ENCODE measurements around the gene XPO6.

The XPO6 gene

DNA sequence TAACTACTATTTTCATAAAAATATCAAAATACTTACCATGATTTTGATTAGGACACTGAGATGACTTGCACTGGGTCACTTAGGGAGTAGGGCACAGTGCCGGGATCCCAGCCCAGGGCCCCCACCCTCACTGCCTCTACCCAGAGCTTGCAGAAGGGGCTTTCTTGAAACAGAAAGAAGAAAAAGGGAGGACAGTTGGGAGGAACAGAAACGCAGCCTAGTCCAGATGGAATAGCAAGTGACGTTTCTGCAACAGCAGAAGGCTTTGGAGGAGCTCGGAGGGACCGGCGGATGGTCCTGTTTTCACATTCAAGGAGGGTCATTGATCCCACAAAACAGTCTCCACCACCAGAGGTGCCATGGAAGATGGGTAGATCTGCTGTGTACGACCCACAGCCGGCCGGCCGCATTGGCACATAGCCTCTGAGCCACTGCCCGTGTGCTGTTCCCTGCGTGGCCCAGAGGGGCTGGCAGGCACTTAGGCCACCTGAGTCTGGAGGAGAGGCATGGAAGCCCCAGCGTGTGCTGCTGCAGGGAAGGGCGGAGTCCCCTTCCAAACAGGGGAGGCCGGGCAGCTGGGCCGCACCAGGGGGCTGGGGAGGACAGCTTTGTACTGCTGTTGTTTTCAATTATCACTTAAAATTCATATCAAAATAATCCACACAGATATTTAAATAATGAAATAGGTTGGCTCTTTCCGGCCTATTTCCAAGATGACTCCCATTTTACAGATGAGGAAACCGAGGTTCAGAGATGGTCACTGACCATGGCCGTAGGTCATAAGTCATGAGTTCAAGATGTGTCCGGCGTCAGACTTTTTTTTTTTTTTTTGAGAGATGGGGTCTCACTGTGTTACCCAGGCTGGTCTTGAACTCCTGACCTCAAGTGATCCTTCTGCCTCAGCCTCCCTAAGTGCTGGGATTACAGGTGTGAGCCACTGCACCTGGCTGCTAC is 125.3 kb downstream of the XPO6 start:
- Histone ChIP-seq H3K36me3 (ENCODE audit: insufficient read depth, low read length) (no peaks in the 10 kb centered on the region), H3K4me1 (ENCODE audit: insufficient read depth, low read length) (peaks cover 9% of the 10 kb centered on the region; the same call in 1 of the 2 replicates), H3K9me3 (ENCODE audit: control insufficient read depth, insufficient read depth, low read length) (no peaks in the 10 kb centered on the region), H3K9ac (ENCODE audit: low read depth, low read length) (no peak overlapping the region)

GRCh38 chr16:28085389-28086171 is 126.2 kb downstream of the XPO6 start:
- 0 out of 2 replicates have a peak, but pooled peaks cover 2% of the 10 kb centered on the region for H3K4me1 ChIP-seq (ENCODE audit: insufficient read depth, low read length)
- no peaks in the 10 kb centered on the region for H3K36me3 ChIP-seq (ENCODE audit: insufficient read depth, low read length)
- H3K9me3 ChIP-seq (ENCODE audit: control insufficient read depth, insufficient read depth, low read length), result no peaks in the 10 kb centered on the region
- no peak overlapping the region for H3K9ac ChIP-seq (ENCODE audit: low read depth, low read length)

DNA sequence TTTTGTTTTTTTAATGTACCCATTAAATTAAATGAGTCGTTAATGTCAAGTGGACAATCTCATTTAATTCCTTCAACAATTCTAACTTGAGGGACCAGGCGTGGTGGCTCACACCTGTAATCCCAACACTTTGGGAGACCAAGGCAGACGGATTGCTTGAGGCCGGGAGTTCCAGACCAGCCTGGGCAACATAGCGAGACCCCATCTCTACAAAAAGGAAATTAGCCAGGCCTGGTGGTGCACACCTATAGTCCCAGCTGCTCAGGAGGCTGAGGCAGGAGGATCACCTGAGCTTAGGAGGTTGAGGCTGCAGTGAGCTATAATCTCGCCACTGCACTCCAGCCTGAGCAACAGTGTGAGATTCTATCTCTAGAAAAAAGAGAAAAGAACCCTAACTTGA is 127.6 kb downstream of the XPO6 start:
- H3K9me3 ChIP-seq (ENCODE audit: control insufficient read depth, insufficient read depth, low read length), result no peaks in the 10 kb centered on the region
- no peaks in the 10 kb centered on the region for H3K36me3 ChIP-seq (ENCODE audit: insufficient read depth, low read length)
- no peak overlapping the region for H3K9ac ChIP-seq (ENCODE audit: low read depth, low read length)
- no peaks in the 10 kb centered on the region for H3K4me1 ChIP-seq (ENCODE audit: insufficient read depth, low read length)

DNA sequence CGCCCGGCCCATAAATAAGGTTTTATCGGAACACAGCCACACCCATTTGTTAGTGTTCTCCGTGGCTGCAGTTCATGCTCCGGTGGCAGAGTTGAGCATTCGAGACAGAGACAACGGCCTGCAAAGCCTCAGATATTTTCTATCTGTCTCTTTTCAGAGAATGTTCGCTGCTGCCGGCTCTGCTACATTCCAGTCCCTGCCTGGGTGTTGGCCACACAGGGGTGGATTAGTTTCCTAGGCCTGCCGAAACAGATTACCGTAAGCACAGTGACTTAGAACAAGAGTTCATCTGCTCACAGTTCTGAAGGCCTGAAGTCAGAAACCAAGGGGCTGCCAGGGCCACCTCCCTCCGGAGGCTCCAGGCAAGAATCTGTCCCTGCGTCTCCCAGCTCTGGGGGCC is 129.1 kb downstream of the XPO6 start:
- Histone ChIP-seq H3K9ac (ENCODE audit: low read depth, low read length) (no peak overlapping the region), H3K9me3 (ENCODE audit: control insufficient read depth, insufficient read depth, low read length) (no peaks in the 10 kb centered on the region), H3K36me3 (ENCODE audit: insufficient read depth, low read length) (no peaks in the 10 kb centered on the region), H3K4me1 (ENCODE audit: insufficient read depth, low read length) (no peaks in the 10 kb centered on the region)

GRCh38 chr16:28081391-28081968 is 130.3 kb downstream of the XPO6 start:
- H3K36me3 ChIP-seq (ENCODE audit: insufficient read depth, low read length), result no peaks in the 10 kb centered on the region
- H3K9ac ChIP-seq (ENCODE audit: low read depth, low read length), result no peak overlapping the region
- H3K9me3 ChIP-seq (ENCODE audit: control insufficient read depth, insufficient read depth, low read length), result no peaks in the 10 kb centered on the region
- H3K4me1 ChIP-seq (ENCODE audit: insufficient read depth, low read length), result no peaks in the 10 kb centered on the region

DNA sequence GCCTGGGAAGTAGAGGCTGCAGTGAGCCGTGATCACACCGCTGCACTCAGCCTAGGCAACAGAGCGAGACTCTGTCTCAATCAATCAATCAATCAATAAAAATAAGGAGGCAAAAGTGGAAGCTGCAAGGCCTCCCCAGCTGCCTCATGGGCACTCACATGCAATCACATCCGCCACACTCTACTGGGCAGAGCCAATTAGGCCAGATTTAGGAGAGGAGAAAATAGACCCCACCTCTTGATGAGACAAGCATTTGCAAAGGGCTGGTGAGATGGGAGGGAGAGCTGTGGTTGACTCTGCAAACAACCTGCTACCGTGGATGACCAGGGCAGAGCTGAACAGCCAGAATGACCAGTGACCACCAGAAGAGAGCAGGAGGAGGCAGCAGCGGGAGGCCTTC is 133.5 kb downstream of the XPO6 start:
- H3K36me3 ChIP-seq (ENCODE audit: insufficient read depth, low read length), result no peaks in the 10 kb centered on the region
- no peaks in the 10 kb centered on the region for H3K9me3 ChIP-seq (ENCODE audit: control insufficient read depth, insufficient read depth, low read length)
- no peak overlapping the region for H3K9ac ChIP-seq (ENCODE audit: low read depth, low read length)
- no peaks in the 10 kb centered on the region for H3K4me1 ChIP-seq (ENCODE audit: insufficient read depth, low read length)

- Histone ChIP-seq H3K9me3 (ENCODE audit: control insufficient read depth, insufficient read depth, low read length) (no peaks in the 10 kb centered on the region), H3K9ac (ENCODE audit: low read depth, low read length) (no peak overlapping the region), H3K4me1 (ENCODE audit: insufficient read depth, low read length) (0 out of 2 replicates have a peak, but pooled peaks cover under 1% of the 10 kb centered on the region), H3K36me3 (ENCODE audit: insufficient read depth, low read length) (no peaks in the 10 kb centered on the region)
Measured at GRCh38 chr16:28073836-28074235, 137.9 kb downstream of the XPO6 start.

DNA sequence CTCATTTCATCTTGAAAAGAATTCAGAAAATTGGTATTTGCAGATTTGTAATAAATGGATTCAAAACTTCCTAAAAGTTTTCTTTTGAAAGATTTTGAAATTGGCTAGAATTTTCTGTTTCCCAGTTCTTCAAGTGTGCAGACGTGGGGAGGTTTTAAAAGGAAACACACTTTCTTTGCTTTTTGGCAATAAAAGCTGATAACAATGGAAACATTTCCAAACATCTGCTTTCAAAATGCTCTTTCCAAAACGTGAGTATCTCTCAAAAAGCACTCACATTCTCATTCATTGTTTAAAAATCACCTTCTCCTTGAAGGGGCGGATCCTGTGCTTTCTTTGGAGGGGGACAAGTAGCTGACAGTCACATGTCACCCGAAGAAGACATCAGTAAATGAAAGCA is 139.7 kb downstream of the XPO6 start:
- Histone ChIP-seq H3K9me3 (ENCODE audit: control insufficient read depth, insufficient read depth, low read length) (no peaks in the 10 kb centered on the region), H3K36me3 (ENCODE audit: insufficient read depth, low read length) (no peaks in the 10 kb centered on the region), H3K4me1 (ENCODE audit: insufficient read depth, low read length) (peaks cover 5% of the 10 kb centered on the region; the same call in 1 of the 2 replicates), H3K9ac (ENCODE audit: low read depth, low read length) (no peak overlapping the region)

DNA sequence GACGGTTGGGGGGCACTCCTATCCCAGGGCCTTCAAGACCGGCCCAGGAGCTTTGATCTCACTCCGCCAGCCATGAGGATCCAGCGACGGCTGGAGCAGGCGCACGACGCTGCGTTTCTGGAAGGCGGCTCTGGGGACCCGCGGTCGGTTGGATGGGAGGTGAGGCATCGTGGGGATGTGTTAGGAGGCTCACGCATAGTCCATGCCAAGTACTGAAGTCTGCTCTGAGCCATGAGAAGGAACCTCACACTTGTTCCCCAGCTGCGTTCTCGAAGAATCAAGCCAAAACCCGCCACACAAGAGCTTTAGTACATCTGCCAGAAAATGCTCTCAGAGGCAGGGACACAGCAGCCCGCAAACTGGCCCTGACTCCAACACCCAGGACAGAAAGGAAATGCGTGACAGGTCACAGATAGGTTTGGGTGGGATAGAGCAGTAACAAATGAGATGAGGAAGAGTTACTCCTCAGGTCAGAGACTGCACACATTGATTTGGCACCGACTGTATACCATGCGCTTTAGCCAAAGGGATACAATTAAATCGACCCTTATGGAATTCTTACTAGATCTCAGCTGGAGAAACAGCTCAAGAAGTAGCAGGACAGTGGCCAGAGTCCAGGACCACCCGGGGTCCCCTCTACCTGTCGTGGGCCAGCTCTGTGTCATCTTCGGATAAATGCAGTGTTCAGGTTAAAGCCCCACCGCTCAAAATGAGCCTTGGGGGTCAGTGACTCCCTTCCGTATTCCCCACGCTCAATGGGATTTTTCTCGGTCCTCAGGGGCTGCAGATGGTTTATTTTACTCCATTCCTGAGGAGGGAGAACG is 141.6 kb downstream of the XPO6 start:
- Histone ChIP-seq H3K36me3 (ENCODE audit: insufficient read depth, low read length) (no peaks in the 10 kb centered on the region), H3K9ac (ENCODE audit: low read depth, low read length) (no peak overlapping the region), H3K4me1 (ENCODE audit: insufficient read depth, low read length) (peaks cover 5% of the 10 kb centered on the region; the same call in 1 of the 2 replicates), H3K9me3 (ENCODE audit: control insufficient read depth, insufficient read depth, low read length) (no peaks in the 10 kb centered on the region)

GRCh38 chr16:28068976-28069375 is 142.8 kb downstream of the XPO6 start:
- no peak overlapping the region for H3K9ac ChIP-seq (ENCODE audit: low read depth, low read length)
- no peaks in the 10 kb centered on the region for H3K9me3 ChIP-seq (ENCODE audit: control insufficient read depth, insufficient read depth, low read length)
- no peaks in the 10 kb centered on the region for H3K36me3 ChIP-seq (ENCODE audit: insufficient read depth, low read length)
- peaks cover 5% of the 10 kb centered on the region; the same call in 1 of the 2 replicates for H3K4me1 ChIP-seq (ENCODE audit: insufficient read depth, low read length)

DNA sequence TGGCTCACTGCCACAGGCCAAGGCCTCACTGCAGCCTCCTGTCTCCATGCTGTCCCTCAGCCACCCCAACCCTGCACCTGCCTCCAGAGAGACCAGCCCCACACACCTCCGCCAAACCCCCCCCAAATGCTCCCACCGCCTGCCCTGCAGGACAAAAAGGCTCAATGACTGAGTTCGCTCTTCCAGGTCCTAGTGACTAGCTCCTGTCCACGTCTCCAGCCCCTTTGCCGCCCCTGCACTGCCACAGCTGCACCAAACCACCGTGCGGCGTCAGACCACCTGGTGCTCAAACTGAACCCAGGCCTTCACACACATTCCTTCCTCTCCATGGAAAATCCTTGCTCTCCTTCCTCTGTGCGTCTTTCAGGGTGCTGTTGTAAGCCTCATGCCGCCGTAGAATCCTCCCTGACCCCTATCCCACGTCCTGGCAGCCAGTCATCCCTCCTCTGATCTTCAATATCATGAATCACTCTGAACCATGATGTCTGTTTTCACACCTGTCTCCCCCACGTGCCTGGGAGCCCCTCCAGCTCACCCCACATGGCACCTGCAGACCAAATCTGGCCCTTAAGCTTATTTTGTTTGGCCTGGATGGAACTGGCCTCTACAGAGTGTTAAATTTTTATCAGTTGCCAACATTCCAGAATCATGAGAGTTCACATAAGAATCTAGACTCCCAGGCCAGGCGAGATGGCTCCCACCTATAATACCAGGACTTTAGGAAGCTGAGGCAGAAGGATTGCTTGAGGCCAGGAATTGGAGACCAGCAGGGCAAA is 144.0 kb downstream of the XPO6 start:
- Histone ChIP-seq H3K4me1 (ENCODE audit: insufficient read depth, low read length) (peaks cover 5% of the 10 kb centered on the region; the same call in 1 of the 2 replicates), H3K9me3 (ENCODE audit: control insufficient read depth, insufficient read depth, low read length) (no peaks in the 10 kb centered on the region), H3K9ac (ENCODE audit: low read depth, low read length) (no peak overlapping the region), H3K36me3 (ENCODE audit: insufficient read depth, low read length) (no peaks in the 10 kb centered on the region)

GRCh38 chr16:28064706-28065249 is 147.0 kb downstream of the XPO6 start:
- H3K36me3 ChIP-seq (ENCODE audit: insufficient read depth, low read length), result no peaks in the 10 kb centered on the region
- H3K4me1 ChIP-seq (ENCODE audit: insufficient read depth, low read length), result peaks cover 5% of the 10 kb centered on the region; the same call in 1 of the 2 replicates
- no peaks in the 10 kb centered on the region for H3K9me3 ChIP-seq (ENCODE audit: control insufficient read depth, insufficient read depth, low read length)
- no peak overlapping the region for H3K9ac ChIP-seq (ENCODE audit: low read depth, low read length)

DNA sequence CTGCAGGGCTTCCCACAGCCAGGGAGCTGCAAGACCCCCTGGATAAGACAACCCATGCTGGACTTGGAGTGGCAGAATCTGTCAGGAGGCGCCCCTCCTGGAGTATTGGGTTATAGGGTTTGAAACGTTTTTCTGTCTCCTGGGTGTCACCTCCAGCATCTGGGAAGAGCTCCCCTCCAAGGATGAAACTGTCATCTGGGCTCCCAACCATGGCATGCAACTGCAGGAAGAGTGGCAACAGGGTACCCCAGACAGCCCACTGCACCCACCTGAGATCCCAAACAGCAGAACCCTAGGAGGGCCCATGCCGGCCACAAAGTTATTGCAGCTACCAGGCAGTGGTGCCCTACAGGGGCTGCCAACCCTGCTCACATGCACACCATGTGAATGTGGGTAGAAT is 147.6 kb downstream of the XPO6 start:
- Histone ChIP-seq H3K4me1 (ENCODE audit: insufficient read depth, low read length) (peaks cover 5% of the 10 kb centered on the region; the same call in 1 of the 2 replicates), H3K9ac (ENCODE audit: low read depth, low read length) (0 out of 2 replicates have a peak overlapping the region, but pooled peaks have one; percentile 35), H3K9me3 (ENCODE audit: control insufficient read depth, insufficient read depth, low read length) (no peaks in the 10 kb centered on the region), H3K36me3 (ENCODE audit: insufficient read depth, low read length) (no peaks in the 10 kb centered on the region)

Data from ES-I3 (cell line).